Common myeloid progenitor, CD34-positive (primary cell): ENCODE data around the gene NR2F6.

Source experiments
- CTCF ChIA-PET: fragments of 350-600 bp; sonication (Branson Sonifier 250); formaldehyde crosslinking; loops from one replicate; lab custom pipeline; 2021; ENCODE audit warnings: antibody characterized with exemption; lab: Charles Lee
- POLR2A ChIA-PET: fragments of 350-600 bp; sonication (Branson Sonifier 250); formaldehyde crosslinking; loops from one replicate; lab custom pipeline; 2021; ENCODE audit warnings: antibody characterized with exemption; lab: Charles Lee
- DNase-seq, 3 donors: peaks; one replicate each; pipeline versions ENCODE4 v3.0.0 to v3.0.0-alpha.2; 2013
- H3K27ac ChIP-seq, 2 experiments: 1 replicate in 1 of 2; 2 replicates in 1 of 2; pipeline ENCODE4 v1.7.0; 2013; ENCODE audit warnings: inconsistent platforms in 2 of 2, low read length in 2 of 2, mild to moderate bottlenecking in 2 of 2, low read depth in 1 of 2, moderate library complexity in 1 of 2; ENCODE audit not compliant: severe bottlenecking in 2 of 2, insufficient read depth in 1 of 2, poor library complexity in 1 of 2
- H3K27me3 ChIP-seq, 5 experiments: replicated peaks in 2 of 5; 1 replicate in 3 of 5; 2 replicates in 2 of 5; pipeline versions ENCODE4 v1.6.1 to v1.7.0; 2013; ENCODE audit warnings: low read length in 4 of 5, mild to moderate bottlenecking in 2 of 5, moderate library complexity in 2 of 5, inconsistent platforms in 1 of 5; ENCODE audit not compliant: insufficient read depth in 5 of 5, control insufficient read depth in 4 of 5
- H3K36me3 ChIP-seq, 4 experiments: 1 replicate in 2 of 4; 2 replicates in 2 of 4; pipeline versions ENCODE4 v1.6.1 to v1.7.0; 2013; ENCODE audit warnings: low read length in 3 of 4, control low read depth in 1 of 4, mild to moderate bottlenecking in 1 of 4; ENCODE audit not compliant: control insufficient read depth in 4 of 4, insufficient read depth in 4 of 4
- H3K4me1 ChIP-seq, 4 experiments: 1 replicate in 3 of 4; 2 replicates in 1 of 4; pipeline versions ENCODE4 v1.6.1 to v1.7.1; 2013; ENCODE audit warnings: low read length in 3 of 4, mild to moderate bottlenecking in 3 of 4, control low read depth in 1 of 4, inconsistent platforms in 1 of 4, moderate library complexity in 1 of 4; ENCODE audit not compliant: control insufficient read depth in 4 of 4, insufficient read depth in 4 of 4; ENCODE audit errors: control extremely low read depth in 1 of 4
- H3K4me3 ChIP-seq, 7 experiments: 1 replicate in 4 of 7; 2 replicates in 3 of 7; pipeline versions ENCODE4 v1.5.1 to v1.7.0; 2013; ENCODE audit warnings: mild to moderate bottlenecking in 7 of 7, low read length in 6 of 7, moderate library complexity in 6 of 7, inconsistent platforms in 2 of 7, low read depth in 2 of 7, control low read depth in 1 of 7; ENCODE audit not compliant: insufficient read depth in 4 of 7, control insufficient read depth in 1 of 7; ENCODE audit errors: extremely low read depth in 1 of 7
- H3K9me3 ChIP-seq, 5 experiments: 1 replicate in 4 of 5; 2 replicates in 1 of 5; pipeline versions ENCODE4 v1.6.1 to v1.7.1; 2013; ENCODE audit warnings: low read length in 4 of 5, mild to moderate bottlenecking in 2 of 5, inconsistent platforms in 1 of 5, low read depth in 1 of 5, moderate library complexity in 1 of 5; ENCODE audit not compliant: control insufficient read depth in 4 of 5, insufficient read depth in 2 of 5; ENCODE audit errors: control extremely low read depth in 1 of 5
- WGBS: methylation state at CpG from one replicate; pipeline ENCODE4 v1.1.5; 2013; ENCODE audit not compliant: insufficient coverage; 5-methylcytosine and 5-hydroxymethylcytosine counted together

The NR2F6 gene

GRCh38 chr19:17234911-17235299 lies 10.8 kb downstream of the NR2F6 start:
- Histone ChIP-seq H3K36me3 (peaks cover 0 to 31% (median 14%) of the 10 kb centered on the region in 4 experiments), H3K4me1 (peaks cover 0 to 18% (median 13%) of the 10 kb centered on the region in 4 experiments), H3K27me3 (no peaks in the 10 kb centered on the region), H3K9me3 (no peaks in the 10 kb centered on the region), H3K4me3 (peak overlapping the region in 6 of 7 experiments; percentile 43 to 75 (median 63)), H3K27ac (peak overlapping the region in 1 of 2 experiments; percentile 66)
- peak; percentile 38 to 70 (median 68) for DNase-seq
- POLR2A ChIA-PET, result no interaction called here
- CTCF ChIA-PET, result interaction anchor here (1.0 to 2.5 kb wide), 4 partner anchors 8 to 164 kb away, joined by 3 to 12 read pairs (median 9); partner anchors contain the start of gene OCEL1
- WGBS, result 13% methylated on average over 8 of the region's 11 CpGs

- H3K27ac ChIP-seq, result no peak overlapping the region
- DNase-seq, result no peak
- peaks cover 0 to 18% (median 13%) of the 10 kb centered on the region in 4 experiments for H3K4me1 ChIP-seq
- H3K9me3 ChIP-seq, result no peaks in the 10 kb centered on the region
- H3K27me3 ChIP-seq, result no peaks in the 10 kb centered on the region
- peaks cover 0 to 29% (median 14%) of the 10 kb centered on the region in 4 experiments for H3K36me3 ChIP-seq
- 95% methylated on average over 25 of the region's 25 CpGs for WGBS
- CTCF ChIA-PET, result no interaction called here
- POLR2A ChIA-PET, result no interaction called here
- H3K4me3 ChIP-seq, result no peak overlapping the region
Measured at GRCh38 chr19:17232258-17232657, 13.5 kb downstream of the NR2F6 start.

DNA sequence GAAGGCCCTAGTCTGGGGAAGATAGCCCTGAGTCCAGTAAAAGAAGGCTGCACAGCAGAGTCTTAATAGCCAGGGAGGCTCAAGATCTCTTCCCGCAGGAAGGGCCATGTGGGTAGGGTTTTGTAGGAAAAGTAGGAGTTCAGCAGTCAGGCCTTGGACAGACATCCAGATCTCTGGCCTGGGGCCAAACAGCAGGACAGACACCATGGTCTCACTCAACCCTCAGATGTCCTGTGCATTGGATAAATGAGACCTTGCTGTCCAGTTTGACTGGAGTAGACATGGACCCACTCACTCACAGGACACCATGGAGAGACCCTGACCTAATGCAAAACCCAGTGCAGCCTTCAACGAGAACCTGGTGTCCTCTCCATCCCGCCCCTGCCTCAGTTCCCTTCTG lies 15.8 kb downstream of the NR2F6 start:
- Histone ChIP-seq H3K4me3 (no peak overlapping the region), H3K9me3 (no peaks in the 10 kb centered on the region), H3K4me1 (peaks cover 0 to 19% (median 12%) of the 10 kb centered on the region in 4 experiments), H3K27me3 (no peaks in the 10 kb centered on the region), H3K27ac (no peak overlapping the region), H3K36me3 (peaks cover 0 to 29% (median 14%) of the 10 kb centered on the region in 4 experiments)
- ChIA-PET POLR2A (no interaction called here), CTCF (no interaction called here)
- DNase-seq, result no peak
- 100% methylated on average over 3 of the region's 3 CpGs for WGBS

- H3K27me3 ChIP-seq, result no peaks in the 10 kb centered on the region
- CTCF ChIA-PET, result interaction anchor here (0.8 to 2.6 kb wide), 5 partner anchors 7 to 17 kb away, joined by 3 to 12 read pairs (median 6); partner anchors contain the start of gene USE1
- no peak overlapping the region for H3K27ac ChIP-seq
- 96% methylated on average over 13 of the region's 13 CpGs for WGBS
- H3K36me3 ChIP-seq, result peaks cover 0 to 29% (median 14%) of the 10 kb centered on the region in 4 experiments
- no peaks in the 10 kb centered on the region for H3K9me3 ChIP-seq
- POLR2A ChIA-PET, result no interaction called here
- no peak overlapping the region for H3K4me3 ChIP-seq
- no peak for DNase-seq
- peaks cover 0 to 13% (median 8%) of the 10 kb centered on the region in 4 experiments for H3K4me1 ChIP-seq
Measured at GRCh38 chr19:17227798-17228367, 17.8 kb downstream of the NR2F6 start.

DNA sequence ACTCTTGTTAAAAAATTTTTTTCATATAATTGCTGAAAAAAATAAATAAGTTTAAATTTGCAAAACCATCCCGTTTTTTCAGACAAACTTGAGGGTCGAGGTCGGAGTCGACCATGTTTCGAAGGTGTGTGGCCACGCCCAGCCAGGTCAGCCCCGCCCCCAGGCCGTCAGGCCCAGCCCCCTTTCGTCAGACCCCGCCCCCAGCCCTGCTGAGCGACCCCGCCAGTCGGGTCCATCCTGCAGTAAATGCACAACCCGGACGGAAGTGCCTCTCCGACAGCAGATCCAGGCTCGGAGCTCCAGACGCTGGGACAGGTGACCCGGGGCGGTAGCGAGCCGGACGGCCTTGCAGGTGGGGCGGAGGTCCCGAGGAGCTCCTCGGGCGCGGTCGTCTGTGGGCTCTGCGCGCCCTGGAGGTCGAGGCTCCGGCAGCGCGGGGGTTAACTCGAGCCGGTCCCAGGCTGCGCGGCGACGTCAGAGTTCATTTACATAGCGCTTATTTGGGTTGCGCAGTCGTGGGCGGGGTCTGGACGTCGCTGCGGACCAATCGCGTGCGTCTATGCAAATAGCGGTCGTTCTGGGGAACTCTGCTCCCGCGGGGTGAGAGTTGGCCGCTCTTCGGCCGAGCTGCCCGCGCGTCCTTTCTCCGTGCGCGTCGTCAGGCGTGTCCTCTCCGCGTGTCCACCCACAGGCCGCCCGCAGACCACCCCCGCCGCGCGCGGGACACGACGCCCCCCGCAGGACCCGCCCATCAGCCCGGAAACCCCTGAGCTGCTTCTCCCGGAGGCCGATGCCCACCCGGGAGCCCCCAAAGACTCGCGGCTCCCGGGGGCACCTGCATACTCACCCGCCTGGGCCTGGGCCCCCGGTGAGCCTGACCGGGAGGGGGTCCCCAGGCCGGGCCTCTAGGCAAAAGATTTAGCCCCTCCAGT lies 19.5 kb downstream of the NR2F6 start, which contains the start of gene OCEL1:
OCEL1 (plus strand) TSS at position 225 of the 932 bp plus-strand sequence; CDS start at position 247, 22 bp downstream.
- Histone ChIP-seq H3K9me3 (no peaks in the 10 kb centered on the region), H3K4me1 (peaks cover 0 to 13% (median 8%) of the 10 kb centered on the region in 4 experiments), H3K27me3 (no peaks in the 10 kb centered on the region), H3K36me3 (peaks cover 0 to 15% (median 7%) of the 10 kb centered on the region in 4 experiments), H3K27ac (peak within 1 kb of the TSS in 1 of 2 experiments; percentile 70), H3K4me3 (peak within 1 kb of the TSS; percentile 64 to 81 (median 76))
- DNase-seq, result peak; percentile 97 to 99 (median 99)
- ChIA-PET CTCF (interaction anchor here (0.8 to 2.6 kb wide), 7 partner anchors 9 to 152 kb away, joined by 3 to 12 read pairs (median 3); no protein-coding TSS in a partner anchor), POLR2A (interaction anchor here (0.5 to 1.4 kb wide), 3 partner anchors 11 to 143 kb away, joined by 3 to 10 read pairs (median 3); partner anchors contain the start of gene USE1)
- WGBS, result under 1% methylated on average over 58 of the region's 90 CpGs

- DNase-seq, result no peak
- peak overlapping the region in 1 of 7 experiments; percentile 81 for H3K4me3 ChIP-seq
Measured at GRCh38 chr19:17225053-17225452, 20.7 kb downstream of the NR2F6 start.

More at GRCh38 chr19:17225053-17225452, 20.7 kb downstream of the NR2F6 start:
- ChIA-PET POLR2A (no interaction called here), CTCF (no interaction called here)
- no peaks in the 10 kb centered on the region for H3K9me3 ChIP-seq
- 100% methylated on average over 1 of the region's 10 CpGs for WGBS
- no peaks in the 10 kb centered on the region for H3K27me3 ChIP-seq
- peaks cover 0 to 13% (median 9%) of the 10 kb centered on the region in 4 experiments for H3K4me1 ChIP-seq
- H3K27ac ChIP-seq, result no peak overlapping the region
- peaks cover 0 to 6% (median 3%) of the 10 kb centered on the region in 4 experiments for H3K36me3 ChIP-seq
